Chondrocyte (in vitro differentiated cells): ENCODE results near the gene MAP4K3. TPM values are rescaled to one million over a fixed set of nuclear protein-coding genes. Genes with fewer than 3 reads are reported as not detected.

Experiments
- DNase-seq: peaks from one replicate; pipeline ENCODE4 v3.0.0; 2021; ENCODE audit warnings: mixed read lengths, low spot score
- H3K27ac Mint-ChIP-seq: one replicate; pipeline ENCODE4 v1.8.0; 2021; ENCODE audit warnings: mild to moderate bottlenecking, moderate library complexity, mixed read lengths; ENCODE audit not compliant: unreplicated experiment
- H3K27me3 Mint-ChIP-seq: 2 replicates; pipeline ENCODE4 v1.8.0; 2021; ENCODE audit warnings: low read depth, mixed read lengths
- H3K36me3 Mint-ChIP-seq: 2 replicates; pipeline ENCODE4 v1.8.0; 2021; ENCODE audit warnings: low read depth, mixed read lengths
- H3K4me1 Mint-ChIP-seq: 2 replicates; pipeline ENCODE4 v1.8.0; 2021; ENCODE audit warnings: low read depth, mild to moderate bottlenecking, mixed read lengths
- H3K4me3 Mint-ChIP-seq: one replicate; pipeline ENCODE4 v1.8.0; 2021; ENCODE audit warnings: mild to moderate bottlenecking, moderate library complexity, mixed read lengths; ENCODE audit not compliant: unreplicated experiment
- H3K9me3 Mint-ChIP-seq: 2 replicates; pipeline ENCODE4 v1.8.0; 2021; ENCODE audit warnings: low read depth, mixed read lengths
- long read RNA-seq: library from polyadenylated mRNA; stranded (forward); transcript quantifications from one replicate; pipeline ENCODE4 v2.0.0, GENCODE V29; 2021
- total RNA-seq: library from RNA; stranded (reverse); gene quantifications from 3 replicates; pipeline ENCODE4 v1.2.1, GENCODE V29; 2021
- TF ChIP-seq, protein P1 (sequence below): fragments of 200-600 bp; sonication (generic); IDR thresholded peaks from 2 replicates; pipeline ENCODE4 v1.5.0; 2021; ENCODE audit warnings: antibody characterized with exemption, mild to moderate bottlenecking, moderate library complexity

Gene MAP4K3
- total RNA-seq, result 30.9 to 42.9 TPM (median 35.3 TPM) in 3 replicates
- long read RNA-seq, full-length matches to known transcripts, result 38 of 43 reads
- long read RNA-seq, partial matches to known transcripts, result 2 of 43 reads
- long read RNA-seq, other reads (novel, unspliced or antisense), result 3 of 43 reads

DNA sequence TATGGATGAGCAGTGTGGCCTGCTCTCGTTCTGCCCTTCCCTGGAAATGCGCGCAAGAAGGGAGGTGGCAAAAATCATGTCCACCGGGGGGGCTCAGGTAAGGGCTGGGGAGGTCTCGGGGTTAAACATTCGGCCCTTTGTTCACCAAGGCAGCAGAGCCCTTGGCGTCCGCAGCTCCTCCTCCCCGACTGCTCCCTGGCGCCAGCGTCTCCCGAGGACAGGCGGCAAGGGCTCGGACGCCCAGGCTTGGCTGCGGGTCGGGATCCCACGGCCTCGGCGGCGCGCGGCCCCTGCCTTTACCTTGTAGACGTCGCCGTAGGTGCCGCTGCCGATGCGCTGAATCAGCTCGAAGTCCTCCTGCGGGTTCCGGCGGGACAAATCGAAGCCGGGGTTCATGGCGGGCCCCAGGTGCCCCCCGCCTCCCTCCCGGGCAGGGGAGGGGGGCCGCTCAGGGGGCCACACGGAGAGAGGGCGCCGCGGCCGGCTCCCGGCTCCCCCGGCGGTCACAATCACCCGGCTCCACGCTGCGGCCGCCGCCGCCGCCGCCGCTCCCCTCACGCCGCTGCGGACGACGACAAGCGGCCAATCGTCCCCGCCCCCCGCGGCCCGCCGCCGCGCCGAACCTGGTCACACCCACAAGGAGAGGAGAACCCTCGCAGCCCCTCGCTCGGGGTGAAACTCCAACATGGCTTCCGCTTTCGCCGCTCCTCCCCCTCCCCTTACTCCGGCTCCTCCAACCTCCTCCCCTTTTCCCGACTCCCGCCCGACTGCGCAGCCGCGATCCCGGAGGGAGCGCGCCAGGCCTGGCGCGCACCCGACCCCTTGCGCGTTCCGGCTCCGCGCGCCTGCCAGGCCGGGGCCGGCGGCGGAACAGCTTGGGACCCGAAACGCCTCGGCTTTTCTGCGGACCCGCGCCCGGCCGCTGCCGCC lies at the start of gene MAP4K3:
Gene MAP4K3 (minus strand): TSS at position 694 of the 930 bp plus-strand sequence. CDS start 298 bp downstream, at position 396.
- peak; percentile 97 for DNase-seq
- H3K4me1 Mint-ChIP-seq, result peaks cover 63% of the 10 kb centered on the region
- TF ChIP-seq, protein P1, sequence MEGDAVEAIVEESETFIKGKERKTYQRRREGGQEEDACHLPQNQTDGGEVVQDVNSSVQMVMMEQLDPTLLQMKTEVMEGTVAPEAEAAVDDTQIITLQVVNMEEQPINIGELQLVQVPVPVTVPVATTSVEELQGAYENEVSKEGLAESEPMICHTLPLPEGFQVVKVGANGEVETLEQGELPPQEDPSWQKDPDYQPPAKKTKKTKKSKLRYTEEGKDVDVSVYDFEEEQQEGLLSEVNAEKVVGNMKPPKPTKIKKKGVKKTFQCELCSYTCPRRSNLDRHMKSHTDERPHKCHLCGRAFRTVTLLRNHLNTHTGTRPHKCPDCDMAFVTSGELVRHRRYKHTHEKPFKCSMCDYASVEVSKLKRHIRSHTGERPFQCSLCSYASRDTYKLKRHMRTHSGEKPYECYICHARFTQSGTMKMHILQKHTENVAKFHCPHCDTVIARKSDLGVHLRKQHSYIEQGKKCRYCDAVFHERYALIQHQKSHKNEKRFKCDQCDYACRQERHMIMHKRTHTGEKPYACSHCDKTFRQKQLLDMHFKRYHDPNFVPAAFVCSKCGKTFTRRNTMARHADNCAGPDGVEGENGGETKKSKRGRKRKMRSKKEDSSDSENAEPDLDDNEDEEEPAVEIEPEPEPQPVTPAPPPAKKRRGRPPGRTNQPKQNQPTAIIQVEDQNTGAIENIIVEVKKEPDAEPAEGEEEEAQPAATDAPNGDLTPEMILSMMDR, result no peak
- no peaks in the 10 kb centered on the region for H3K27me3 Mint-ChIP-seq
- H3K4me3 Mint-ChIP-seq, result peak within 1 kb of the TSS; percentile 93
- no peaks in the 10 kb centered on the region for H3K36me3 Mint-ChIP-seq
- H3K9me3 Mint-ChIP-seq, result no peaks in the 10 kb centered on the region
- peak within 1 kb of the TSS; percentile 98 for H3K27ac Mint-ChIP-seq

- TF ChIP-seq, protein P1, result no peak
- peaks cover 42% of the 10 kb centered on the region for H3K4me1 Mint-ChIP-seq
- no peak for DNase-seq
- H3K36me3 Mint-ChIP-seq, result peaks cover 2% of the 10 kb centered on the region
- no peaks in the 10 kb centered on the region for H3K9me3 Mint-ChIP-seq
- no peak overlapping the region for H3K4me3 Mint-ChIP-seq
- no peaks in the 10 kb centered on the region for H3K27me3 Mint-ChIP-seq
- no peak overlapping the region for H3K27ac Mint-ChIP-seq
Observed at GRCh38 chr2:39486071-39486470, 49.0 kb upstream of the MAP4K3 start.

DNA sequence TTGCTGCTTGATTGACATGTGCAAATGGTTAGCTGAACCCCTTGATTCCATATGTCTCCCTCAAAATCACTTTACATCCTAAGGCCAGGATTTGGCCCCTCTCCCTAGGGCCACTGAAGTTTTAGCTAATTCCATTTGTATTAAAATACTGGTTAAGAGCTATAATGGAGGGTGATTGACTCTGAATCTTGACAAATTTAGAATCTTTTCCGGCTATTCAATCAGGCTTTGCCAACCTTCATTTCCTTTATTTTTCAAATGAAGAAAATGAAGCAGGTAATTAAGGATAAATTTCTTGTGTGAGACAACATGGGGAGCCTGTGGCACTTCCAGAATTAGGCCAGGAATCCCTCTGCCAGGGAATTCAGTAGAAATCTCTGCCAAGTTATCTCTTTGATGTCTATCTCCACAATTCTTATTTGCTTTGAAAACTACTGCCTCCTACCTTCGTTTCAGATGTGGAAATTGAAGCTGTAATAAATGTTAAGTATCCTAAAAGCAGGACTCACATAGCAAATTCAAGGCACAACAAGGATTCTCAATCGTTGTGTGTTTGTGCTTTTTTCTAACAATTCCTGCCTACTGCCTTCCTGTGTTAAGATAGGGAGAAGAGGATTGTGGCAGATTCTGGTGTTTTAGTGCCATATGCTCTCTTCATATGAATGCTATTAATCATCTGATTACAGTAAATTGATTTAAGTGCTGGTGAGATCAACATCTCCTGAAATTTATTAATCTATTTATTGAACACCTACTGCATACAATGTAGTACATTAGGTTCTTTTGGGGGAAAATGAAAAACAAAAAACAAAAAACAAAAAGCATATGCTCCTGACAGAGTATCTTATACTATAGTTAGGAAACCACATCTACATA lies 47.8 kb upstream of the MAP4K3 start:
- no peak for DNase-seq
- Mint-ChIP-seq H3K9me3 (no peaks in the 10 kb centered on the region), H3K27me3 (no peaks in the 10 kb centered on the region), H3K27ac (no peak overlapping the region), H3K4me3 (no peak overlapping the region), H3K36me3 (no peaks in the 10 kb centered on the region), H3K4me1 (peaks cover 46% of the 10 kb centered on the region)
- TF ChIP-seq, protein P1, result no peak

- no peak for DNase-seq
- H3K27ac Mint-ChIP-seq, result no peak overlapping the region
- H3K9me3 Mint-ChIP-seq, result no peaks in the 10 kb centered on the region
- TF ChIP-seq, protein P1, result no peak
- peaks cover 53% of the 10 kb centered on the region for H3K4me1 Mint-ChIP-seq
- H3K36me3 Mint-ChIP-seq, result no peaks in the 10 kb centered on the region
- no peaks in the 10 kb centered on the region for H3K27me3 Mint-ChIP-seq
- H3K4me3 Mint-ChIP-seq, result no peak overlapping the region
Observed at GRCh38 chr2:39484206-39484605, 47.1 kb upstream of the MAP4K3 start.

DNA sequence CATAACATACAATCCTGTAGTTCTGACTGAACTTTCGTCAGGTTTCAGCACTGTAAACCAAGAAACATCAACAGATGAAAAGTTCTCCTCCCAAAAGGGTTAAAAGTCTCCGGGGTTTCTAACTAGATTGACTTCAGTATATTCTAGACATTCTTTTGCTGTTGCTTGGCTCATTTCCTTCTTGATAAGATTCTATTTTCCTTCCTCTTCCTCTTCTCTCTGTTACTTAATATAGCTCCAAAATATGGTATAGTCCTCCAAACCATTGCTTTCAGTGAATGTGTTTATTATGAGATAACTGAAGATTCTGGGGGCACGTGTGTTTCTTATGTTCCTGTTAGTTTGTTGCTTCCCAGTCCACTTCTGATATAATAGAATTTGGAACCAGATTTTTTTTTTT lies 46.4 kb upstream of the MAP4K3 start:
- no peak for DNase-seq
- no peak overlapping the region for H3K4me3 Mint-ChIP-seq
- TF ChIP-seq, protein P1, result no peak
- no peak overlapping the region for H3K27ac Mint-ChIP-seq
- H3K27me3 Mint-ChIP-seq, result no peaks in the 10 kb centered on the region
- peaks cover 55% of the 10 kb centered on the region for H3K4me1 Mint-ChIP-seq
- H3K36me3 Mint-ChIP-seq, result no peaks in the 10 kb centered on the region
- no peaks in the 10 kb centered on the region for H3K9me3 Mint-ChIP-seq
